GM23338 (cell line): ENCODE data around the gene FDXACB1.

Experiments
- CREB1 ChIP-seq: fragments of 250-450 bp; sonication (Bioruptor Pico); IDR thresholded peaks from 2 replicates; pipeline ENCODE4 v1.5.0; 2020; ENCODE audit warnings: low read depth, mild to moderate bottlenecking, moderate library complexity
- CTCF ChIP-seq, 2 experiments: fragments of 200-600 bp in 1 of 2; sonication (generic) in 1 of 2; conservative IDR thresholded peaks; 2 replicates each; pipeline versions ENCODE4 v1.5.1 to v1.6.1; 2016 to 2017; ENCODE audit warnings: antibody characterized with exemption in 2 of 2, low read depth in 2 of 2, mild to moderate bottlenecking in 2 of 2, moderate library complexity in 1 of 2
- EZH2 ChIP-seq: fragments of 200-600 bp; sonication (generic); IDR thresholded peaks from one replicate; pipeline ENCODE4 v1.8.0; 2017; ENCODE audit warnings: antibody characterized with exemption, mild to moderate bottlenecking, low read depth; ENCODE audit not compliant: unreplicated experiment
- POLR2AphosphoS5 ChIP-seq: IDR thresholded peaks from 2 replicates; pipeline ENCODE4 v1.6.1; 2016; ENCODE audit warnings: antibody characterized with exemption, low read depth
- REST ChIP-seq: IDR thresholded peaks from one replicate; pipeline ENCODE4 v1.6.1; 2018; ENCODE audit warnings: antibody characterized with exemption; ENCODE audit not compliant: unreplicated experiment
- STAT1 ChIP-seq: IDR thresholded peaks from one replicate; pipeline ENCODE4 v1.6.1; 2016; ENCODE audit warnings: antibody characterized with exemption; ENCODE audit not compliant: unreplicated experiment
- ZNF114 ChIP-seq: fragments of 250-450 bp; sonication (Bioruptor Pico); IDR thresholded peaks from 2 replicates; pipeline ENCODE4 v1.5.0; 2020; ENCODE audit warnings: mild to moderate bottlenecking, moderate library complexity

DNA sequence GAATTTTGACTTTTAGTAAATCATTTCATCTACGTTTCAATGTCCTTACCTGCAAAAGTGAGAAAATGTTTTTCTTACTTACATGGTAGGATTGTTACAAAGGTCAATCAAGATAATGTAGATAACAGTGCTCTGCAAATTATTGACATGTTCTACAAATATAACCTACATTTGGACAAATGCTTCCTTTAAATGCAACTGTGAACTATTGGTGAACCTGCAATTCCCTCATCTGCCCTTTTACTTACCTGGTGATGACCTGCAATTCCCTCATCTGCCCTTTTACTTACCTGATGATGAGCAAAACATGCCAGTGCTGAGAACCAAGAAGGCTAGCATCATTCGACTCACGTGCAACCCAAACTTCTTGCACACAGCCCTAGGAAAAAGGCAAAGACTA lies 18.7 kb downstream of the FDXACB1 start:
- no peak for TF ChIP-seq CTCF (conservative IDR thresholded peaks at IDR 0.05; ENCODE audit: low read depth in 2 of 2)
- no peak for TF ChIP-seq EZH2
- no peak for TF ChIP-seq ZNF114 (CRISPR knock-in tag)
- no peak for TF ChIP-seq REST
- TF ChIP-seq POLR2AphosphoS5 = no peak
- no peak for TF ChIP-seq STAT1
- TF ChIP-seq CREB1 = no peak
